Activated T-cell treated with anti-CD3 and anti-CD28 coated beads for 1 hour (primary cell): ENCODE data around the gene MTMR3.
"Not testable (repeated sequence)": the region's sequence is repeated elsewhere in the genome, so short reads cannot be mapped to it uniquely, and the experiment has no call there.

Experiments
- DNase-seq: peaks from one replicate; pipeline ENCODE4 v3.0.0-alpha.2; 2020; ENCODE audit warnings: low read depth

MTMR3 gene

DNA sequence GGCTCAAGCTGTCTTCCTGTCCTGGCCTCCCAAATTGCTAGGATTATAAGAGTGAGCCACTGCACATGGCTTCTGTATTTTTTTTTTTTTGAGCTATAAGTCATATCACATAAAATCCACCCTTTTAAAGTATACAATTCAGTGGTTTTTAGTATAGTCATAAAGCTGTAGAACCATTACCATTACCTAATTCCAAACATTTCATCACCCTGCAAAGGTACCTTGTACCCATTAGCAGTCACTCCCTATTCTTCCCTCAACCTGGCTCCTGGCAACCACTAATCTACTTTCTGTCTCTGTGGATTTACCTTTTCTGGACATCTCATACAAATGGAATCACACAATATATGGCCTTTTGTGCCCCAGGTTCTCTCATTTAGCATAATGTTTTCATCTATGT, 84.5 kb downstream of the MTMR3 start:
- DNase-seq, result no peak

DNA sequence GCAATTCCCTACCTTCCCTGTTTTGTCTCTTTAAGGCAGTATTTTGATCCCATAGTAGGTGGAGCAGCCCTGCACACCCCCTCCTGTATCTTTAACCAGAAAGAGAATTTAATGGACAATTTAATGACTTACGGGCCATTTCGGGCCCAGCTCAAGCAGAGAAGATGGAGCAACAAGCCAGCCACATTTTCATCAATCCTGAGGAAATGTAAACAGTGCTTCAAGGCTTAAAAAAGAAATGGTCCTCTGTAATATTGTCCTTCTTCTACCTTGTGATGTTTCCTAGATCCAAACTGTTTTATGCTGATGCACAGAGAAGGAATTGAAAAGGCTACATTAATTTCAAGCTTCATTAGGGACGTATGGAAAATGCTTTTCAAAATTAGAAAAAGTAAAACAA, 88.6 kb downstream of the MTMR3 start:
- DNase-seq, result no peak

DNA sequence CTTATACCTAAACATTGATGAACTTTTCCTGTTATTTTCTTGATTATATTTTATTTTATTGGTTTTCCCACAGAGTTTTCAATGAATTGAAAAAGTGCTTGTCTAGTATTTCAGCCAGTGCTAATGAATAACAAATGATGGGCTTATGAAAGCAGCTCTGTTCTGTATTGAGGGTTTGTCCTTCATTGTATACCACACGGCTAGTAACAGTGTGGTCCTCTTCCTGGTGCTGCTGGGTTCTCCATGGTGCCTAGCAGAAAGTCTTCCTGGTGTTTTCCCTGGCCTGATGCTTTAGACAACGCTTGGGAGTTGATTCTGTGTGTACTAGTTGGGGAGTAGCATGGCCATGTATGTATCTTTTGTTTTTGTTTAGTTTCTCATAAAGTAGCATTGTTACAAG, 89.1 kb downstream of the MTMR3 start:
- DNase-seq, result no peak

DNA sequence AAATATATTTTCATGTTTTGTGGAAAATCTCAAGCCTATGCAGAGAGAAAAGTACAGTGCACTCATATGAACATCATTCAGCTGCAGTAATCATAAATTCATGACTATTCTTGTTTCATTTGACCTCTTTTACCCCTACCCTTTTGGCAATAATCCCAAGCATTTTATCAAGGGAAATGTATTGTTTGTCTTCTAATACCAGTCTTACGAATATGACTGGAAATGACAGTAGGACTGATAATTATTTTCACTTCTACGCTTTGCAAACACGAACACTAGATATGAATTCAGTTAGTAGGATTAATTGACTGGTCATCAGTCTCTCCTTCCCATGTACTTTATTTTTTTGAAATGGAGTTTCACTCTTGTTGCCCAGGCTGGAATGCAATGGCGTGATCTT, 90.3 kb downstream of the MTMR3 start:
- no peak for DNase-seq

DNA sequence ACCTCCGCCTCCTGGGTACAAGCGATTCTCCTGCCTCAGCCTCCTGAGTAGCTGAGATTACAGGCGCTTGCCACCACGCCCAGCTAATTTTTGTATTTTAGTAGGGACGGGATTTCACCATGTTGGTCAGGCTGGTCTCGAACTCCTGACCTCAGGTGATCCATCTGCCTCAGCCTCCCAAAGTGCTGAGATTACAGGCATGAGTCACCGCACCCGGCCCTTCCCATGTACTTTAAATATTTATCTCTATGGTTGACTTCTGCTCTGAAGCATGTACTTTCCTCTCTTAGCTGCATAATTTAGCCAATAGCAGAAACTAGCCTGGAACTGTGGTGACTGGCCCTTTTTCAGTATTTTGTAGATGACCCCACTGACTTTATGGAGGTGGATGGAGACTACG, 90.7 kb downstream of the MTMR3 start:
- not testable (repeated sequence) for DNase-seq

DNA sequence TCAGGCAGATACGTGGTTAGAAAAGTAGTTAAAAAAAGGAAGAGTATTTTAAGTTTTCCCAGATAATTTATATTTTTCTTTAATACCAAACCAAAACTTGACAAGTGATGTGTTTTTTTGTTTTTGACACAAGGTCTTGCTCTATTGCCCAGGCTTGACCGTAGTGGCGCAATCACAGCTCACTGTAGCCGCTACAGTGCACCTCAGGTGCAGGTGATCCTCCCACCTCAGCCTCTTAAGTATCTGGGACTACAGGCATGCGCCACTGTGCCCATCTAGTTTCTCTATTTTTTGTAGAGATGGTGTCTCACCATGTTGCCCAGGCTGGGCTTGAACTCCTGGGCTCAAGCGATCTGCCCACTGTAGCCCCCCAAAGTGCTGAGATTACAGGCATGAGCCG, 92.5 kb downstream of the MTMR3 start:
- DNase-seq, result no peak

DNA sequence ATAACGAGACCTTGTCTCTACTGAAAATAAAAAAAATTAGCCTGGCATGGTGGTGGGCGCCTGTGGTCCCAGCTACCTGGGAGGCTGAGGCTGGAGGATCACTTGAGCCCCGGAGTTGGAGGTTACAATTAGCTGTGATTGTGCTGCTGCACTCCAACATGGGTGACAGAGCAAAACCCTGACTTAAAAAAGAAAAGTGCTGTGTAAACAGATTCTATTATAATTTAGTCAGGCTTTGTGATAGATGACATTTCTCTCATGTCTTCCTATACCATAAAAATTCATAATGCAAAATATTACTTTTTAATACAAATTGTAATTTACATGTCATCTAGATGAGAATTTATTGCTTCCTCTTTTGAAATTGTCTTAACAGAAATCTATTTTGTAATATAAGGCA, 94.1 kb downstream of the MTMR3 start:
- DNase-seq, result no peak

DNA sequence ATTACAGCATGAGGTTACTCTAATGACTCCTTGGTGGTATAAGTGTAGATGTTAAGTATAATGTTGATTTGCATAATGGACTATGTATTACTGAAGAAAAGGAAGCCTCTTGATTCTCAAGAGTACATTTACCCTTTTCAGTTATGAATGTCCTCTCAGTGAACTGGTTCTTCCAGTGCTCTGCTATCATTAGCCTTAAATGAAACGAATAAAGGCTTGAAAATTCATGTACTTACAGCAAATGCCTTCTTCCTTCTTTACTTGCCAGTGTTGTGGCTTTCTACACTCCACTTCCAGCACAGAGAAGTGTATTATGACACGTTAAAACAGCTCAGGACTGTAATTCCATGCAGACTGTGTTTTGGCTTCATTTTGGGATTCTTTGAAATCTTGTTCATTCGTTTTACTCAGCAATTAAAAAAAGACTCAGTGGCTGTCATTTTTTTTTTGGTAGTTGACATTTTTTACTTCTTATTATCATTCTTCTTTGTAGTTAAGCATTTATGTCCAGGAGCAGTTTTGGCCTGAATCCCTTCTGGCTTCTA, 96.9 kb downstream of the MTMR3 start:
- no peak for DNase-seq

DNA sequence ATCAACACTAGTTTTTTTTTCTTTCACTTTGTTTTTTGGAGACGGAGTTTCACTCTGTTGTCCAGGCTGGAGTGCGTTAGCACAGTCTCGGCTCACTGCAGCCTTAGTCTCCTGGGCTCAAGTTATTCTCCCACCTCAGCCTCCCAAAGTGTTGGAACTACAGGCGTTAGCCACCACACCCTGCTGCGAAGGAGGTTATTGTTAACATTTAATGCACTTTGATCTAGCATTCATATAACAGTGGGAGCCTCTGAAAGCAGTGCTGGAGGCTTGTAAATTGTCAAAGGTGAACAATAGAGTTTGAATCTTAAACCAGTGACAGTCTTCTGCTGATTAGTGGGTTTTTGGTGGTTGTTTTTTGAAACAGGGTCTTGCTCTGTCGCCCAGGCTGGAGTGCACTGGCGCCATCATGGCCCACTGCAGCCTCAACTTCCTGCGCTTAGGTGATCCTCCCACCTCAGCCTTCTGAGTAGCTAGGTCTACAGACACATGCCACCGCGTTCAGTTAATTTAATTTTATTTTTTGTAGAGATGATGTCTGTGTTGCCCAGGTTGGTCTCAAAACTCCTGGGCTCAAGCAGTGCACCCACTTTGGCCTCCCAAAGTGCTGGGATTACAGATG, 100.4 kb downstream of the MTMR3 start:
- no peak for DNase-seq

DNA sequence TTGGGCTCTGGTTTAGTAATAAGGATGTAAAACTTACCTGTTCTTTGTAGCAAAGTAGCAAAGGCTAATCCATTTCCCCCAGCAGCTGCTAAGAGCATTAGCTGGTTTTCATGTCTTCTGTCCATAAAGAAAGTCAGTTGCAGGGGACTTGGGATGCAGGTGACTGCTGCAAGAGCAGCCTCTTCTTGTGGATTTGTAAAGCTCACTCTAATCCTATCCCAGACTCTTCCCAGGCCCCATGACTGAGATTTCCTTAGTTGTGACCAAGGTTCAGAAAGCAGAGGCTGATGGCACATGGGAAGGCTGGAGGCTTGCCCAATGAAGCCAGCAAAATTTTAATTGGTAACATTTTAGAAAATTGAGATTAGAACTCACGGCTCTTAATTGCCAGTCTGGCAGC, 102.9 kb downstream of the MTMR3 start:
- no peak for DNase-seq

DNA sequence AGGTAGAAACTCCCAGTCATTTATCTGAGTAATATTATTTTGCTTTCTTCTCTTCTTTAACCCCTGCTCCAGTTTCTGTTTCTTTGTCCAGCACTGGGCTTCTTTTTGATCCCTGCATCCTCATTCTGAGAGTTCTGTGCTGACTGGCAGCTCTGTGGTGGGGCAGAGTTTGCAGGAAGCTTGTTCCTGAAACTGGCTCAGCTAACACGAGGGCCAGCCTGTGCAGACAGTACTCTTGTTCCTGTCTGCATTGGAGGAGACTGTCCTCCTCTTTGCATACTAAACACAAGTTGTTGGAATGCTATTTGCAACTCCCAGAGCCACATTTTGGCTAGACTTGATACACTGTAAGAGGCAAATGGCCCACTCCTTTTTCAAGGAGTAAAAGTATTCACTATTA, 104.2 kb downstream of the MTMR3 start:
- DNase-seq, result no peak

DNA sequence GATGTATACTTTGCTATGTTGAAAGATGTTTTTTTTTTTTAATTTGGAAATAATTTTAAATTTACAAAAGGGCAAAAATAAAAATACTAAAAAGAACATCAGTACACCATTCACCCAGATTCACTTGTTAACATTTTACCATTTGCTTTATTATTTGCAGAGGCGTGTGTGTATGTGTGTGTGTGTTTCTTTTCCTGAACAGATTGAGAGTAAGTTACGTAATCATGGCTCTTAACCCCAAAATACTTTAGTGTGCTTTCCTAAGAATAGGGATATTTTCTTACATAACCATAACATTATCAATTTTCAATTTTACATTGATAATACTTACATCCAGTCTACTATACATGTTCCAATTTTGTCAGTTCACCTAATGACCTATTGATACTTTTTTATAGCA, 105.7 kb downstream of the MTMR3 start:
- DNase-seq, result no peak

DNA sequence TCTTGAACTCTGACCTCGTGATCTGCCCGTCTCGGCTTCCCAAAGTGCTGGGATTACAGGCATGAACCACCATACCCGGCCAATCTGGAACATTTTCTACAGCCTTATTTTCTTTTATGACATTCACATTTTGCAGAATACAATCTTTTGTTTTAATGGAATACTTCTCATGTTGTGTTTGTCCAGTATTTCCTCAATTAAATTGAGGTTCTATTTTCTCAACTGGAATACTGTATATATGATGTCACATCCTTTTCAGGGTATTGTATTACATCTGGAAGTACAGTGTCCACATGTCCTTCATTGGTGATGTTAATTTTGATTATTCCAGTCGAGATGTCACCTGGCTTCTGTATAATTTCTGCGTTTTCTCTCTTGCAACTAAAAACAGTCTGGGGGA, 106.5 kb downstream of the MTMR3 start:
- no peak for DNase-seq

DNA sequence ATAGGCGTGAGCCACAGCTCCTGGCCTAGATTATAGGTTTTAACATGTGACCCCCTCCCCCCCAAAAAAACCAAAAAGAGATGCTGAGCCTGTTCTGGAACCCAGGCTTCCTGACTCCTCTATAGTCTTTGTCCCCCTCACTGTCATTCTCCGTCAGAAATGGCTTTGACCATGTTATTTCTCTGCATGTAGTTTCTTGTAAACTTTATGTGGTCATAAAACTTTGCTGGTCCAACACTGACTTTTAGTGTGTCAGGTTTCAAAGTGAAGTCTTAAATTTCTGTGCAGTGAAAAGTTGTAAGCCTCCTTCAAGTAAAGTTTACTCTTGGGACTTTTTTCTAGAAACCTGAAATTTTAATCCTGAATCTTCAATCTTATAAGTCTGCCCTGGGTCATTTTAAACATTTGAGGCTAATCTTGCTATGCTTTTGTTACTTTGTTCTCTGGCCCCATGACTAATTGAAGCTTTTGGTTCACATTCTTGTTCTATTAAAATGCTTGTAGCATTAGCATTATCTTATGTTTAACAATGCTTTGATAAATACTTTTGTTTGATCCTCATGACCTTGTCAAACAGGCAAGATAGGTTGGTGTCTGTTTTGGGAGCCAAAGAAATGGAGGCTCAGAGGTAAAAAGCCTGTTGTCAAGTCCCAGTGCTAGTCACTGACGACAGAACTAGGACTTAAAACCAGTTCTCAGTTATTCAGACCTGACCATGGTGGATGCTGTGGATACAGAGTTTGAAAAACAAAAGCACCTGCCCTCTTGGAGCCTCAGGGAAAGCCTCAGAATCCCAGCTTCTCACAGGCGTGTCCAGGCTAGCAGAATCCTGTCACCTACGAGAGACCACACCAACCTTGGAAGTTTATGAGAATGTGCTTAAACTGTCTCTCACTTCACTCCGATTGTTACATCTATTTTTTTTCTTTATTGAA, 109.6 kb downstream of the MTMR3 start:
- no peak for DNase-seq

DNA sequence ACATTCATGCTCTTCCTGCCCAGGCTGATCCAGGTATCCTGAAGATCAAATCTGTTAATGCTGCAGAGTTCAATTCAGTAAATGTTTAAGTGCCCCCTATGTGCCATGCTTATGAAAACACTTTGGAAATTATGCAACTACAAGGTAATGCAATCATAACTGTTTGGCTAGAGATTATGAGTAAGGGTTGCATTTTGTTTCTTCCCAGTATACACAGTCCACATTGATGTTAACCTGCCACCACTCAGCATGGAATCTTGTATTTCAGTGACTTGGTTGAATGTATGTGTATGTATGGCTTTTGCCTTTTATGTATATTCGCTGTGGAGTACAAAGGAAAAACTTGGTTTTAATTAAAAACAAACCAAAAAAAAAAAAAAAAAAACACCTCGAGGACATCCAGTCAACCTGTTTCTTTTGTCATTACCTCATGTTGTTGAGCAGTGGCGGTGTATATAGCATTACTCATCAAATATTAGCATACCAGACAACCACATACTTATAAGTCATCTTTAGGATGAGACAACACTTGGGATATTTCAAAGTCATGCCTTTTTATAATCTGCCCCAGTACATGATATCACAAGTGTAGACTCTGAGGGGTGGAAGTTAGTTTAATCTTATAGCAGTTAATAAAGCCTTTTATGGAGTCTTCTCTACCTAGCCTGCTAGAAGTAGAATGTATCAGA, 111.2 kb downstream of the MTMR3 start:
- no peak for DNase-seq

DNA sequence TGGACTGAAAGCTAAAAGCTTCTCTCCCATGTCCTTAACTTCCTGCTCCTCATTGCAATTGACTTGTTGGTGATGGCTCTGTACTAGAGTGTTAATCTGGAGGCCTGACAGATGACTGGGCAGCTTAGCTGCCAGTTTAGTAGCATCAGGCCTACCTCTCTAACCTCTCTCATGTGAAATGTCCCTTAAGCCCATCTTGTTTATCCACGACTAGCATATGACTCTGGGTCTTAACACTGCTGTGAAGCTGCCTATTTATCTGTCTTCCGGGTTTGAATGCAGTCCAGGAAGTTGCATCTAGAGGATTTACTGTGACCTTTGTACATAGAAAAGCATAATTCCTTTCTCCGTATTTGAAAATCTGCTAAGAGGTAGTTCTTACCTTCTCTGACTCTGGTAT, 112.0 kb downstream of the MTMR3 start:
- DNase-seq, result no peak

DNA sequence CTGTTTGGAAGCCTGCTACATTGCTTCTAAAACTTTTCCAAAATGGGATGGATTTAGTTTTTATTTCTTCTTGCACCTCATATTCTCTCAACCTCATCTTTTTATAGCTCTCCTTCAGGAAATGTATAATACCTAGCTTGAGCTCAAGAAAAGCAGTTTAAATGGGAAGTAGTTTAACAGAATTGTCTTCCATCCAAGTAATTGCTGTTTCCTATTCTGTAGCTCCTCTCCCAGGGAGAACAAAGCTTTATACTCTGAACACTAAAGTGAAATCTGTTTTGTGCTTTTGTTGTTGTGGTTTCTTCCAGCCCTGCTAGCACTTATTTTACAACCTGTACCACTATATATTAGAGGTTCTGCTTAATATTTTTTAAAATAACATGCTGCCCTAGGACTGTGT, 114.1 kb downstream of the MTMR3 start:
- DNase-seq, result no peak

DNA sequence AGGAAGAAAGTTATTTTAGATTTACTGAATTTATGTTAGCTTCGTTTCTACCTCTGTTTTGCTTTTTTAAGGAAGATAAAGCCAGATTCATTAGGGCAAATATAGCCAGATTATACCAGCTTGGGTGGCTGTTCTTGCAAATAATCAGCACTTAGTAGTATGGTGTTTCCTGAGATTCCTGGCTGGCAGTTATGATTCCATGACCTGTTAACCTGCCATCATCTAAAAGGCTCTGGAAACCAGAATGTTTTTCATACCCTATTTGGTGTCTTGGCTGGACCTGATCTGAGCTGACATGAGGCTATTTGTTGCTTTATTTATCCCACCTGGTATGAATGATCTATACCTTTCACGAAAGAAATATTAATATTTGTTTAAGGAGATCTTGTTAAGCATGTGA, 114.5 kb downstream of the MTMR3 start:
- no peak for DNase-seq

DNA sequence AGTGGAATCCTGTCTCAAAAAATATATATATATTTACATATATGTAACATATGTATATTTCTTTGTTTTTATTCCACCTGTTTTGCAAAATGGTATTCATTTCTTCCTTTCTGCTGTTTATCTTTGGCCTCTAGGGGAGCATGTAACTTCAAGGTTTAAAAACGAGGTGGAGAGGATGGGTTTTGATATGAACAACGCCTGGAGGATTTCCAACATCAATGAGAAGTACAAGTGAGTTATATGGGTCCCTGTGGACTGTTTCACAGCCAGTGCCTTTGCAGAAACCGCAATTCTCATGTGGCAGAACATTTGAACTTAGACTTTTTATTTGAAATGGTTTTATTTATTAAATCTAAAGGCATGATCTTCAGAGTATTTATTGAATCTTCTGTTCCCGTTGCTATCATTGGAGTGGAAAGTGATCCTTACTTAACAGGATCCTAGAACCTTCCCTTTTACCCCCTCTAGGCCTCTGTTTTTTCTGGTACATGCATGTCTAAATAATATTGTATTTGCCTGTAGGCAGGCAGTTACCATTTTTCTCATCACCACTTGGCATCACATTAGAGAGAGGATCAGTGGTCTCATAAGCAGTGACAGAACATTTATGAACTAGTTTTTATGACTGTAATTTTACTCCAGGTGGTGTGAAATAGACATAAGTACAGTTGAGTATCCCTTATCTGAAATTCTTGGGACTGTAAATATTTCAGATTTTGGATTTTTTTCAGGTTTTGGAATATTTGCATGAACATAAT, 115.8 kb downstream of the MTMR3 start:
- DNase-seq, result no peak

DNA sequence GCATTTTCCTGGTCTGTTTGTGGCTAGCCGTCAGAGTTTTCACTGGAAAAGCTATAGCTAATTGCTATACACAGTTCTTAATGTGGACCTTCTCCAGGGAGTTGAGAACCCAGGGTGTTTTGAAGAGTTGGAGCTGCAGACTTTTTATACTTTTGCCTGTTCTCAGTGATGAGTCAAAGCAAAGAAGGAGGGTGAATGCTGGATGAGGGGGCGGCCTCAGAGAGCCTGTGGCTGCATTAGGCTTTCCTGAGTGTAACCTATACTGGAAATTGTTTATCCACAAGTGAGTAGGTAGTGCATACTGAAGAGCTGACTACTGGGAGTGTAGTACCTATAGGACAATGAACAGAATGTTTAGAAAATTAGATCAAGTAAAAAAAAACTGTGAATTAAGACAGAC, 117.6 kb downstream of the MTMR3 start:
- DNase-seq, result no peak

DNA sequence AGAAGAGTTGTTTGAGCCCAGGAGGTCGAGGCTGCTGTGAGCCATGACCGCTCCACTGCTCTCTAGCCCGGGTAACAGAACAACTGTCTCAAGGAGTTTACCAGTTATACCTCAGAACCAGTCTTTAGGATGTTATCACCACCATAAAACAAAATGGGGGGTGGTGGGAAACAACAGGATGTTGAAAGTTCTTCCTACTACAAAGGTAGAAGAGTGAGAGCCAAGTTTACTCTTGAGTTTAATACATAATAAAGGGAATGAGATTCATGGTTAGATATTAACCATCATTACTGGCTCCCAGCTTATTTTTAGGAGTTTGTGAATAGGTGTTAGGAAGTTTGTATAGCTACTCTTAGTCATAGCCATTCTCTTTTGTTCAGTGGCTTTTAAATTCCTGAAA, 118.5 kb downstream of the MTMR3 start:
- no peak for DNase-seq

DNA sequence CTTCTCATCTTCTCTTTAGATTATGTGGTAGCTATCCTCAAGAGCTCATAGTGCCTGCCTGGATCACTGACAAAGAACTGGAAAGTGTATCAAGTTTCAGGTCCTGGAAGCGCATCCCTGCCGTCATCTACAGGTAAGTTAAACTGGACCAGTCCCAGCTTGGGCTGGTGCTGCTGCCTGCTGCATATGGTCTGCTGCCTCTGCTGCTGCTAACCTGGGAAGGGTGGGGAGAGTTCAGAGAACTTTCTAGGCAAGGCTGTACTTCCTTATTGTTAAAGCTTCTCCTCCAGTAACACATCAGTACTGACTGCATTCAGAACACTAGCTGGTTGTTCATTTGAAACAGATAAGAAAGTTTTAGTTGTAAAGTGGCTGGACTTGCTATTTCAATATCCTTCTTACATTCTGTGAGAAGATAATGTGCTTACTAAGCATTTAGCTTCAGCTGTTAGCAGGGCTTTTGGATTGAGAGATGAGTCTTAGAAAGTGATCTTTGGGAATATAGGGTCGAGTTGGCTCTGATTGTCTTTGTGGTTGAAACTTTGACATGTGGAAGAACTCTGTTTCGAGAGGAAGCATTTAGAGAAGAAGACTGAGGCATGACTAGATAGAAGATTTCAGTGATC, 120.0 kb downstream of the MTMR3 start:
- no peak for DNase-seq
